ENCODE measurements around the gene MRGPRF. TPM values are rescaled to one million over a fixed set of nuclear protein-coding genes. Genes with fewer than 3 reads are reported as not detected.

MRGPRF gene
- polyA plus RNA-seq, 1 of the 3 experiments (the other 2 are of a cell fraction) = 0.18 TPM

- H3F3A ChIP-seq (replicated peaks; ENCODE audit: insufficient read depth) = no peaks in the 10 kb centered on the region
- peak within 1 kb of the TSS; percentile 94 for H3K4me2 ChIP-seq
- peak within 1 kb of the TSS; percentile 90 for H2AFZ ChIP-seq (ENCODE audit: low read depth)
- no peaks in the 10 kb centered on the region for H3K27me3 ChIP-seq (ENCODE audit: insufficient read depth)
- TF ChIP-seq POLR2AphosphoS5 (IDR thresholded peaks at IDR 0.05; ENCODE audit: low read depth, low read length) = peak; percentile 82
- no peak for TF ChIP-seq REST (IDR thresholded peaks at IDR 0.05; ENCODE audit: low read depth, low read length)
- peak; percentile 40 for TF ChIP-seq TAF1 (IDR thresholded peaks at IDR 0.05; ENCODE audit: borderline replicate concordance, low read depth, low read length)
- TF ChIP-seq JUND (IDR thresholded peaks at IDR 0.05) = no peak
- TF ChIP-seq MAX (IDR thresholded peaks at IDR 0.05; ENCODE audit: low read depth) = peak; percentile 36; the same call in 1 of the 2 replicates
- TF ChIP-seq FOXM1 (IDR thresholded peaks at IDR 0.05; ENCODE audit: low read depth) = no peak
- TF ChIP-seq RAD21 (IDR thresholded peaks at IDR 0.05; ENCODE audit: low read length) = peak; percentile 11; the same call in 1 of the 2 replicates
- TF ChIP-seq RFX5 (IDR thresholded peaks at IDR 0.05; ENCODE audit: low read length) = peak; percentile 75
- no peak for TF ChIP-seq RXRA (IDR thresholded peaks at IDR 0.05; ENCODE audit: borderline replicate concordance, low read depth)
- TF ChIP-seq FOSL2 (IDR thresholded peaks at IDR 0.05; ENCODE audit: borderline replicate concordance, low read depth) = no peak
- no peak for TF ChIP-seq RCOR1 (IDR thresholded peaks at IDR 0.05; ENCODE audit: low read length)
- TF ChIP-seq NRF1 (IDR thresholded peaks at IDR 0.05; ENCODE audit: low read depth, low read length) = peak; percentile 90
- 0 out of 2 replicates have a peak, but pooled peaks have one; percentile 11 for TF ChIP-seq IRF3 (IDR thresholded peaks at IDR 0.05; ENCODE audit: low read depth, low read length)
- TF ChIP-seq MXI1 (IDR thresholded peaks at IDR 0.05; ENCODE audit: low read depth, low read length) = peak; percentile 65; the same call in 1 of the 2 replicates
- H4K20me1 ChIP-seq (ENCODE audit: insufficient read depth) = no peaks in the 10 kb centered on the region
- WGBS (ENCODE audit: low lambda C conversion rate) = 2% methylated on average over 19 of the region's 76 CpGs
- peaks cover 8 to 18% of the 10 kb centered on the region in 2 experiments; a peak in 2 of 4 replicates for H3K4me1 ChIP-seq (ENCODE audit: control insufficient read depth in 1 of 2, insufficient read depth in 2 of 2, low read depth in 1 of 2, low read length in 1 of 2)
- peak within 1 kb of the TSS; percentile 93 for H3K9ac ChIP-seq
- POLR2A ChIA-PET = interaction anchor here (0.9 kb wide), 1 partner anchor 168 kb away, joined by 3 read pairs; no protein-coding TSS in a partner anchor
- no peaks in the 10 kb centered on the region for H3K9me2 ChIP-seq
- H3K36me3 ChIP-seq (replicated peaks in 1 of 2; ENCODE audit: control insufficient read depth in 1 of 2, insufficient read depth in 2 of 2, low read length in 1 of 2) = peaks cover 0 to 3% of the 10 kb centered on the region in 2 experiments
- peaks cover 28% of the 10 kb centered on the region; the same call in 1 of the 2 replicates for H3K79me2 ChIP-seq (ENCODE audit: insufficient read depth)
- CTCF ChIA-PET = interaction anchor here (1.2 to 1.8 kb wide), 3 partner anchors 40 to 621 kb away, joined by 3 to 8 read pairs (median 4); no protein-coding TSS in a partner anchor
- H3K27ac ChIP-seq (ENCODE audit: low read depth in 2 of 2, low read length in 1 of 2) = peak within 1 kb of the TSS; percentile 30 to 76; a peak in 2 of 4 replicates
- no peaks in the 10 kb centered on the region for H3K9me3 ChIP-seq
- DNase-seq = peak; percentile 100
- H3K4me3 ChIP-seq (ENCODE audit: low read depth in 2 of 2, low read length in 1 of 2) = peak within 1 kb of the TSS; percentile 93 to 95
These were observed 35.8 kb upstream of the MRGPRF start, which contains the start of gene TPCN2 for GRCh38 chr11:69048694-69049489. Gene TPCN2, plus strand, starts transcription at chr11:69048932. Its CDS starts 66 bp downstream, at chr11:69048998.

Measured in SK-N-SH (cell line).